ENCODE measurements around the gene TCF7L2.

TCF7L2 gene

DNA sequence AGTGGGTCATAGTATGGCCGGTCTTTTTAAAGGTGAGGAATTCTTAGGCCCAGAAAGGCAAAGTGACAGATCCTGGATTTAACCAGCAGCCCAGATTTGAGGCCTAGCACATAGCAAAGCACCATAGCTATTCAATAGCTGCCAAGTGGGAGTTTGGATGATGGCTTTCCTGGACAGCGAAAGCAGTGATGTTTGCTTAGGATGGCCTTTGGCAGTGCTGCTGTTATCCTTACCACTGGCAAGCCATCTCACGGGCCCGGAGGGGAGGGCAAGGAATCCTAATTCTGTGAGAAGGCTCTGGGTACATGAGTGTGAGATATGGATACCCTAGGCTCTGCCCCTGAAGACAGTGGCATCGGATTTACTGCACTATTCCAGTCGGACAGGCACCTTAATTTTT lies 50.4 kb downstream of the TCF7L2 start:
- no peak for DNase-seq

DNA sequence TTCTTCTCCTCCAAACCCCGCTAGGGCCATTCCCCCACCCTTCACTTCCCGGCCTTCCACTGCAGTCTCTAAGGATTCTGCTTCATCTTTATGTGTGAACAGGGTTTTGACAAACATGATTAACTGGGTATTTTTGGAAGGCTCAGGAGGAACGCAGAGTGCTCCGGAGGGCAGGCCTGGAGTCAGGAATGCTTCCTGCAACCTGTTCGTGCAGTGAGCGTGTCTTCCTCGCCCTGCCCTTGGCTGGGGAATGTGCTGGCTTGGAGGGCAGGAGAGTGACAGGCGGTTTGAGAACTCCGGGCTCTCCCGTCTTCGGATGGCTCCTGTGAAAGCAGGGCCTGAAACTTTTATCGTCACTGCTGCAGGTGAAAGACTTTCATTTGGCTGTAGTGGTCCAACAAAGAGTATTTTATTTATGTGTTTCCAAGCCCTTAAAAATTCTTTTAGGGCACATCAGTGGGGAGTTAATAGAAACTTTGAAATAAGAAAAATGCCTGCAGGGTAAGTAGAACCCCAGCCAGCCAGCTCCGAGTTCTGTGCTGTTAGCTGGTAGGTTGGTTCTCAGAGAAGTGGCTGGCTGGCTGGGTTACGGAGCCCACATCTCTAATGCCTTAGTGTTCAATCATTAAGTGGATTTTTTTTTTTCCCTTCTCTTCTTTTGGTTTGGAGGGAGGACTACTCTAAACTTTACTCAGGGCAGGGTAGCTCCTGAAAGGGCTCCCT lies 51.0 kb downstream of the TCF7L2 start:
- DNase-seq: no peak

DNA sequence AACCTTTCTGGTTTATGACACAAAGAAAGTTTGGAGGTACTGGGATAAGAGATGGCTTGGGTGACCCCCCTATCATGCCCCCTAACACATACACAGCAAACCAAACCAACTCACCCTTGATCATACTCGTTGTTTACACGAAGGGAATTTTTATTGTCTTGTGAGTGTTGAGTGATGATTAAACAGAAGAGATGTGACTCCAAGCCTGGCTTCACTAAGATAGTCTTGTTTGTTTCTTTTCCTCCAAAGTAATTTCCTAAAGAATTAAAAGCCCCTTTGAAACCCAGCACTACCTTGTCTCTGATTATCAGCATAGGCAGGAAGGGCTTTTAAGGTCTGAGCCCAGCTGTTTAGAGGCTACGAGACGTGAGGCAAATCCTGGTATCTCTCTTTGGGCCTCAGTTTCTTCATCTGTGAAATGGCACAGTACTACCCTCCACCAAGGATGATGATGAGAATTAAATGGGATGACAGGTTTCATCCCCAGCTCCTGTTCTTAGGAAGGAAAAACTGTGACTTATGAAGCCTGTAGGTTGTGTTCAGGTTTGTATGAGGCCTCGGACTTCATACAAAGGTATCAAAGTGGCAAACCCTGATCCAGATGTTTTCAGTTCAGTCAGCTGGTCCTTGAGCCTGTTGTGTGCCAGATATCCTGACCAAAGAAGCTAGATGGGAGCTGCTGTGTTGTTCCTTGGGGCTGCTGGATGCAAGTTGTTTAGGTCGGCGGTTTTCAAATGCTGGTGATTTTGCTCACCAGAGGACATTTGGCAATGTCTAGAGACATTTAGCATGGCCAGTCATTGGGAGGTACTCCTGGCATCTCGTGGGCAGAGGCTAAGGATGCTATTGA lies 51.8 kb downstream of the TCF7L2 start:
- DNase-seq: no peak

DNA sequence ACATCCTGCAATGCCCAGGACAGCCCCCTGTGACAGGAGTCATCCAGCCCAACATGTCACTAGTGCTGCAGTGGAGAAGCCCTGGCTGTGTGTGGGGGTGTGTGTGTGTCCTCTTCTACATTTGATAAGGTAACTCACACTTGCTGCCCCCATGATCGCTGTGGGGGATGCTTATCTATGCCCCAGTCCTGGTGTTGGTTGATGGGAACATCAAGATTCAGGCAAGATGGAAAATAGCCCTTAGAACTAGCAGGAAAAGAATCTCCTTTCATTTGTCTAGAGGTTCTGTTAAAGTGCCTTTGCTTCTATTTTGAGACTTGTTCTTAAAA lies 52.4 kb downstream of the TCF7L2 start:
- no peak for DNase-seq

DNA sequence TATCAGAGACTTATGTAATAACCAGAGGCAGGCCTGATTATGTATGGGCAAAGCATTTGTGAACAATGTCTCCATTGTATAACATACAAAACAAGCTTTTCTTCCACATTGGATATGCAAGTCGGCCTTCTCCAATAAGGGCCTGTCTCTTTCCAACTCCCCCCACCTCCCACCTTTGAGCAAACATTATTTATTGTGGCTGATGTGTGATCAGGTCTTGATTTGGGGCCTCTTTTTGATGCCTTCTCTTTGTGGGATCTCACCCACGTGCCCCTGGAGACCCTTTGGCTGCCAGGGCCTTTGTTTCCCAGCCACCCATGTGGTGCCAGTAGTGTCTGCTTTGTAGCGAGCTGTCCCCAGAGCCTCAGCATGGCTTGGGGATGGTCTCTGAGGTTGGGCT lies 53.0 kb downstream of the TCF7L2 start:
- DNase-seq: no peak

DNA sequence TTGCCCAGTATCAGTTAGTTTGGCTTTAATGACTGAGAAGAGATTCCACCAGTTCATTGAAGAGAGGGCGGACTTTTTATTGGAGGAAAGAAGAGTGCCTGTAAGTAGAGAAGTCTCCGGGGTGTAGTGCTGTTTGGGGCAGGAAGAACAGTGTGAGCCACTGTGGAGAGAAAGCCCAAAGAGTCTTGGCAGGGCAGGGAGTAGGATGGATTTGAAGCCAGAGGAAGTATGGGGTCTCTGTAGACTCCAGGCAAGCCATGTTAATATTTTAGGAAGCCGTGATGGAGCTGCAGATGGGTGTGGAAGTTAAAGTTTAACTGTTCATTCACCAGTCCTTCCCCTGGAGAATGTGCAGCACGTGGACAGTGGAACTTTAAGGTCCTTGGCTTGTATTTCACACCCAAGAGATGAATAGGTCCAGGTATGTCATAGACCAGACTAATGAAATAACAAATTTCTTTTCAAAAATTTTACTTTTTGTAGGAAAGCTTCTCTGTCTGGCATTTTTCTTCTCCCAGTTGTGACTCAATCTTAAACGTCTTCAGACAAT lies 54.1 kb downstream of the TCF7L2 start:
- DNase-seq: no peak

DNA sequence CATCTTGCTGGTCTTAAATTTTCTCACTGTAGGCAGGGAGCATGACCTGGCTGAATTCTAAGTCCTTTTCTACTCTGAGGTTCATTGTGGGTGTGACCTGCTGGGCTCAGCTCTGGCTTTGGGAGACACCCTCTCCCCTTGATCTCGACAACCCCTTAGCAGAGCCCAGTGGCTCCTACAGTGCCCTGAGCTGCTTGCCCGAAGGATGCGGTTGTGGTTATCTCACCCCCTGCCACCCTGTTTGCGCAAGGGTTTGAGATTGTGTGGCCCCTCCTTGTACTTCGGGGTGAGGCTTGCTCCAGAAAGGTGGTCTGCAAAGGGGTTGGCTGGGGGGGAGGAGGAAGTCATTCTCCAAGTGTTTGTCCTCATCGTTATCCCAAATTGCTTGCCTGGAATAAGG lies 55.3 kb downstream of the TCF7L2 start:
- no peak for DNase-seq

DNA sequence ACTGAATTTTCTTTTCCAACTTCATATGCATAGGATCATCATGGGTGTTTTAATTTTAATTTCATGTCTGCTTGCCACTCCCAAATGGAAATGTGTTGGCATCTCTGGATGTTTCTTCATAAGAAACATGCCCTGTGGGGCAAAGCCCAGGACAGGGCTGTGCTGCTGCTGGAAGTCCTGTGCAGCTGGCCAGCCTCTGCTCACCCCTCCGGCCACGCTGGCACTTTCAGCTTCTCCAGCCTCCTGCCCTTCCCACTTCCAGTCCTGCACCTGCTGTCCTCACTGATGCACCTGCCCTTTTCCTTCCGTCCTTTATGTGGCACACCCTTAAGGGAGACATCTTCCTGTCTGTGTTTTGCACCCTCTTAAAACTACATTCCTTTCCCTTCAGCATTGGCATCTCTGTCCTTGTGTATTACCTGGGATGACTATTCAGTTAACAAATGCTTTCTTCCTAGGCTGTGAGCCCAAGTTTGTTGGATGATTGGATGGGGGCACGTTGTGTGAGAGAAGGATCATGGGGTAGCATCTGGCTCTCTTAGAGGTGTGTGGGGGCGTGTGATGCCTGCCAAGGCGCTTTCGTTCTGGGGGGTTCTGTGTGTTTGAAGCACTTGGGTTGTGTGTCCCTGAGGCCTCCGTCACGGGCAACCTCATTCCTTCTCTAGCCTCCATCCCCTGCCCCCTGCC lies 56.8 kb downstream of the TCF7L2 start:
- DNase-seq: no peak

DNA sequence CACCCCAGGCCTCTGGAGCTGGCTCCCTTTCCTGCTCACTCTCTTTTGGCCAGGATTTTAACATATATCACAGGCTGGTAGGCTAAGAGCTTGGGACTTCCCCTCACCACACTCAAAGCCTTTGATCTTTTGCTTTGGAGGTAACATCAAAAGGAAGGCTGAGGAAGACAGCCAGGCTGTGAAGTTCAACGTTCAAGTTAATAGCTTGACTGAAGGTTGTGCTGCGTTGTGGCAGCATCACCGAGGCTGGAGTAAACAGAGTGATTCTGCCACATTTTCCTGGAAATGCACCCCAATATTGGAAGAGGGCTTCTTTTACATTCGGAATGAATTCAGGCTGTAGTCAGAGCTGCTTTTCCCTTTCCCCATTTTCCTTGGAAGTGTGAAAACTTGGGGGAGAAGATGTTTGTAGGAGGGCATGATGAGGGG lies 57.3 kb downstream of the TCF7L2 start:
- no peak for DNase-seq

DNA sequence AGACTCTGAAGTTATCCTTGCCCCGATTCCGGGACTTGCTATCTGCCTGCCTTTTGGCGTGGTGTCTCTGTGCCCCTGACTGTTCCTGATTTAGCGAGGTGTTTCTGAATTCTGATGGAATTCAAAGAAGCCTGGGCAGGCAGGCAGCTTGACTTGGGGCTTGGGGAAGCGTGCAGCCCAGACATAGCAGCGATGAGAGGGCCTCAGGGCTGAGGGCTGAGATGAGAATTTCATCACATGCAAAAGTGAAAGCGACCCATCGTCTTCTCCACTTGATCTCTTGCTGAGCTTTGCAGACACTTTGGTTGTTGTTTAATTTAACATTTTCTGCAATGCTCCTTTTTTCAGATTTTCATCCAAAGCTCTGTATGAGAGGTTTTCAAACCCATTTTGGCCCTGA lies 57.8 kb downstream of the TCF7L2 start:
- DNase-seq: peak; percentile 80

DNA sequence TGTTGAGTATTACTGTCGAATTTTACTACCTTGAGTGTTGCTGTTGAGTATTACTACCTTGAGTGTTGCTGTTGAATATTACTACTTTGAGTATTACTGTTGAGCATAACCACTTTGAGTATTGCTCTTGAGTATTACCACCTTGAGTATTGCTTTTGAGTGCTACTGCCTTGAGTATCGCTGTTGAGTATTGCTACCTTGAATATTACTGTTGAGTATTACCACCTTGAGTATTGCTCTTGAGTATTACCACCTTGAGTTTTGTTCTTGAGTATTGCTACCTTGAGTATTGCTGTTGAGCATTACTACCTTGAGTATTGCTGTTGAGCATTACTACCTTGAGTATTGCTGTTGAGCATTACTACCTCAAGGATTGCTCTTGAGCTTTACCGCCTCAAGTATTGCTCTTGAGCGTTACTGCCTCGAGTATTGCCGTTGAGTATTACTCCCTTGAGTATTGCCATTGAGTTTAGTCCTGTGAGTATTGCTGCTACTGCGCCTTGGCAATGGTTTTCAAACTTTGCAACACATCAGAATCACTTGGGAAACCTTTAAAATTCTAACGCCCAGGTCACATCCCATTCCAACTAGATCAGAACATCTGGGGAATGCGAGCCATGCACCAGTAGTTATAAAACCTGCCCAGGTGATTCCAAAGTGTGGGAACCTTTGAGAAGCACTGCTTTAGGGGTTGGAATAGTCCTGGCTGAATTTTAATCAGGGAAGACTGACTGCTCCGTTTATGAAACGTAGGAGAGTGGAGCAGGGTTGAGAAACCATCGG lies 61.7 kb downstream of the TCF7L2 start:
- no peak for DNase-seq

DNA sequence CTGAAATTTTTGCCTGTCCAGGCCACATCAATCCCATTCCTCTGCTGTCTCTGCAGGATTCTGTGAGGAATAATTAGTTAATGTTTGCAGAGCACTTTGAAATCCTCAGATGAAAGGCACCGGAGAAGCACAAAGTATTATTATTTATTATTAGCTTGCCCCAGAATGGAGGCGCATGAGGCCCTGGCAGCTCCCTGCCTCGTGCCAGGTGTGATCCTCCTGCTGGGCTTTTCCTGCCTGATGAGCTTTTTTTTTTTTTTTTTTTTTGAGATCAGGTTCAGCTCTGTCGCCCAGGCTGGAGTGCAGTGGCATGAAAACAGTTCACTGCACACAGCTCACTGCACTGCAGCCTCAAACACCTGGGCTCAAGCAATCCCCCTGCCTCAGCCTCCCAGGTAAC lies 65.2 kb downstream of the TCF7L2 start:
- DNase-seq: no peak

DNA sequence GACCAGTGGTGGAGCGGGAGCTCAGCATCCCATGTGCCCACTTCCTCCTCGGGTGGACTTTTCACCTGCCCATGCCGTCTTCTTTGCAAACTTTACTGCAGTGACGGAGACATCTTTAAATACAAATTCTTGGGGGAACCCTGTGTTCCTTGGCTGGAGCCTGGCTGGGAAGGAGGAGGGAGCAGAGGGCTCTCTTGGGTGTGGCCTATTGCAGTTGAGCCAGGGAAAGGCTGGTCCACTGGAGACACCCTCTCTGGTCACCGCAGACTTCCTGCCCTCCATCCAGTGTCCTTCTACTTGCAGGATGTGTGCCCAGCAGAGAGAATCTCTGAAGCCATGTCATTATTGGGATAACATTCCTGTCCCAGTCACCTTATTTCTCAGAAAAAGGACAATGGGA lies 67.3 kb downstream of the TCF7L2 start:
- no peak for DNase-seq

DNA sequence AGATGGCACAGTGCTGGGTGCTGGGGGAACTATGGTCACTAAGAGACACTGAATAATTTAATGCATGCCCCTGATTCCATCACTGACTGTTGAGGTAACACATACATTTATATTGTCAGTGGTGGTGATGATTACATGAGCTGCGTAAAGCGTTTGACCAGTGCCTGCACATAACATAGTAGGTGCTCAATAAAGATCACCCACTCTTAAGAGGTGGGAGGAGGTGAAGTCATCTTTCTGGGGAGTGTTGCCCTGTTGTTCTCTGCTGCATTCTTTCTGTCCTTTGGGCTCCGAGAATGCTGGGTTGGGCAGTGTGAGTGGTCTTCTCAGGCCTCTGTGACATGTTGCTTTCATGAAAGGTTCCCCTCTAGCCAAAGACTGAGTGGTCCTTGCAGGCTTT lies 68.0 kb downstream of the TCF7L2 start:
- DNase-seq: no peak

DNA sequence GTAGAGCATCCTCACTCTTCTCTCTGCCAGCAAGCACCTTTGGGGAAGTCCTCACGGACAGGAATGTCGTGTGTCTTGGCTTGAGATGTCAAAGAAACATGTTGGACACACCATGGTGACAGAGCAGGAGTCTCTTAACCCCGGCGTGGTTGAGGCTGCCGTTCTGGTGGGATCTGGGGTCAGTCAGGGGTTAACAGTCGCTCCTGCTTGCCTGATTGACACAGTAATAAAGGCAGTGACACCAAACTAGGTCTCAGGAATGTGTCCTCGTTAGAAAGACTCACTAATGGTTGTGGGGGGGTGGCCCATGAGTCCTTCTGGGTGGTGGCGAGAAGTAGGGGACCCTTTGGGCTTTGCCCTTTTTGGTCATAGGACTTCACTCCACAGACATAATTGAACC lies 69.0 kb downstream of the TCF7L2 start:
- DNase-seq: no peak

DNA sequence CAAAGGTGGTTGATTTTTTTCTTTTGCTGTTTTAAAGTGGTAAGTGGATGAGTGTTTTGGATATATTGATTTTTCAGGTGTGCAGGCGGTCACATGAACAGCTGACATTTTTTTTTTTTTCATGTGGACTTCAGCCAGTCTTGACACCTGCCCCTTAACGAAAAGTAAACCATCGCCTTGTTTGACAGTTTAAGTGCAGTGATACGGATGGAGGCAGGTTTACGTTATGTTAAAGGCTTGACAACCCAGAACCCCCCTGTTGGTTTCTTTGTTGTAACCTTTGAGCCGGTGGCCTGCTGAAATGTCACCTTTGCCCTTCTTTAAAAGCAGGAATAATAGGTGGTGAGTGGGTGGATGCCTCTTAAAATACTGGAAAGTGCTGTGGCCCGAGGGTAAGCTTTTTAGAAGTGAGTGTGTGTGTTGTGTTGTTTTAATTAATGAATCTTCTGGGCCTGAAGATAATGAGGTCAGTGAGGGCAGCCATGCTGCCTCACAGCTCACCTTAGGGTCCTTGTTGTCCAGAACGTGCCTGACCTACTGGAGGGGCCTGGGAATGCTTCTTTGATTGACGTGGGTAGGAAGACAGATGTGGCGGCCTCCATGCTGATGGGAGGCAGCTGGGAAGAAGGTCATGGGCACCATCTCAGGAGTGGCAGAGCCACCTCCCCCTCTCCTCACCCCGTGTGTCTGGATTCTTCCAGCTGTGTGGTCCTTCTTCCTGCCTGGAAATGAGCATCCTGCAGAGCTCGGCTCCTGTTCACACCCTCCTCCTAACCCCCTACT lies 69.8 kb downstream of the TCF7L2 start:
- DNase-seq: no peak

DNA sequence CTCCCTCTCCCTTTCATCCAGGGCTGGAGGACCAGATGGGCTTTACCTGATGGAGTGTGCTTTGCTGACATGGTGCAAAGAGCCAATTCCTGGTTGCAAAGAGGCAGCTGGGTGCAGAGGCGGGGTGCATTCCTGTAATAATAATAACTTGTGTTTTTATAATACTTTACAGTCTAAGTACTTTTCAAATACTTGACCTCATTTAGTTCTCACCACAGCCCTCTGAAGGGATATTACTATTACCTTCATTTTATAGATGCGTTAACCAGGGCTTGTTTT lies 70.4 kb downstream of the TCF7L2 start:
- no peak for DNase-seq

DNA sequence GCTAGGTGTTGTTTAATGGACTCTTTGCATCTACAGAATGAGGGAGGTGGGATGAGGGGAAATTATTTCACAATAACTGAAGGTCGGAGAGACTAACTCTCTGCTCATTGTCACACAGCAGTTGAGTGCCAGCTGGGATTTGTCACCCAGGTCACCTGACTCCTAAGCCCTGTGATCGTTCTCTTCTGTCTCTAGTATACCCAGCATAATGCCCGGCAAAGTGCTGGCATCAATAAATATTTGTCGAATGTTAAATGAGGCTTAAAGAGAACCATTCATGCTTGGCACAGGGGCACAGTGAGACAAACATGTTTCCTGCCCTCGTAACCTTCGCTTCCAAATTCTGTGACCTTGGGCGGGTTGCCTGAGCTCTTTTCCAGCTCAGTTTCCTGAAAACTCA lies 70.8 kb downstream of the TCF7L2 start:
- peak; percentile 26 for DNase-seq

DNA sequence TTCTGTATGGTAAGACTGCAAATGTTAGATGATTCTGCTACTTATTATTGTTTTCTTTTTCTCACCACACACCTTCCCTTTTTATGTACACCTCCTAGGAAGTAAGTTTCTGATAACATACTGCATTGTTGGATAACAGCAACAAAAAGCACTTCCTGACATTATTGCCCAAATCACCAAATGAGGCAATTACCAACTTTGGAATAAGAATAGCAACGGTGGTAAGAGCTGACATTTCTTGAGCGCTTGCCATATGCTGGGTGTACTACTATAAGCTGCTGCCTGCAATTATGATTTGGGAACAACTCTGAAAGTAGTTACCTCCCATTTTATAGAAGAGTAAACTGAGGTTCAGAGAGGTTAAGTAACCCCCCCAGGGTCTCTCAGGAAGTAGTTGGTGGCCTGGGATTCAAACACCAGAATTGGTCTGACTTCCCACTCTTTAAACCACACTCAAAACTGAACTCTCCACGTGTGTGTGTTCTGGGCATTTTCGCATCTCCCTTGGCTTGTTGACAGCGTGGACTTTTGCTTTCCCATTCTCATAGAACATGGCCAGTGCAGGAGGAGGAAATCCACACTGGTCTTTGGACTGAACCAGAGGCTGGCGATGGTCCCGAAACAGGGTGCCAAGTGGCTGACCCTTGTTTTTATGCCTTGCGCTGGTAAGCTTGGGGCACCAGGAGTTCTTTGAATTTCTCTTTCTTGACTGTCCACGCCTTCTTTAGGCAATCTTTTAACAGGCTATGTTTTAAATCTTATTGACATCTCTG lies 71.4 kb downstream of the TCF7L2 start:
- peak; percentile 11 for DNase-seq

DNA sequence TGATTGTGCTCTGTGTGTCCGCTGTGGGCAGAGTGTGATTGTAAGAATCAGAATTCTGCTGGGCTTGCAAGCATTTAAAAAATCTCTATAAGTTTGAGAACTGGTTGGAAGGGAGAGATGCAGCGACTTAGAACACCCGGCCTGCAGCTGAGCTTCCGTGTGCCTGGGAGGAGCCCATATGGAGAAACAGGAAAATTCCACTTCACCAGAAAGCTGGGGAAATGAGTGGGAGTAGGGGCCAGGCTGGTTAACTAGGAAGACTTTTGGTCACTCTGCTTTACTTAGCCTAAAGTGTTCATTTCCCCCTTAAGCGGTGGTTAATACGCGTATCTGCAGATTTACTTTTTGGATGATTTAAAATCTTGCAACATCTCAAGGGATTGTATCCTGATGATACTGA lies 72.2 kb downstream of the TCF7L2 start:
- DNase-seq: peak; percentile 14

DNA sequence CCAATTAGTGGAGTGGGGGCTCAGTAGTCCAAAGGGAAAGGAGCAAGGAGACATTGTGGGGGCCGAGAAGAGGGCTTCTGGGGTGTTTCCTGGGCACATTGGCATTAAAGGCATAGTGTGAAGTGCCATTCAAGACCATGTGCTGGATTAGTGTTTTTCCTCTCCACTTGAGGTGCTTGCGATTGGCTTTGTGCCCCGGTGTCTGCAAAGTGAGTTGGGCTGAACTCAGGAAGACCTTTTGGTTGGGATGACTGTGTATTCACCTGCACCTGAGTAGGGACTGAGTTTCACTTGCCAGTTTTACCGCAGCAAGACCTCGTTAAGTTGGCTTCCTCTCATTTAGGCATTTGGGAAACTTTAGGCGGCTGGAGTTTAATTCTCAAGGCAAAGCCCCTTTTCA lies 73.0 kb downstream of the TCF7L2 start:
- DNase-seq: no peak

DNA sequence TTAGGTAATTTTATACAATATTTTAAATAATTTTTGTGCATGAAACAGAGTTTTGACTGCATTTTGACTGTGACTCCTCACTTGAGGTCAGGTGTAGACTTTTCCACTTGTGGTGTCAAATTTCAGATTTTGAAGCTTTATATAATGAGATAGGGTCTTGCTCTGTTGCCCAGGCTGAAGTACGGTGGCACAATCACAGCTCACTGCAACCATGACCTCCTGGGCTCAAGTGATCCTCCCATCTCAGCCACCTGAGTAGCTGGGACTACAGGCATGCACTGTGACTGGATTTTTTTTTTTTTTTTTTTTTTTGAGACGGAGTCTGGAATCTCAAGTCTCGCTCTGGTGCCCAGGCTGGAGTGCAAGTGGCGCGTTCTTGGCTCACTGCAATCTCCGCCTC lies 74.9 kb downstream of the TCF7L2 start:
- no peak for DNase-seq
